Left hindlimb (tissue), 1 donor: ENCODE data around the gene DAZAP2.
A peak's percentile ranks its signal among the peaks of the same experiment; 100 is the strongest.
"Not testable (repeated sequence)": the region's sequence is repeated elsewhere in the genome, so short reads cannot be mapped to it uniquely, and the experiment has no call there.

Experiments used
- DNase-seq: peaks from one replicate; pipeline ENCODE4 v3.0.0-alpha.2; 2018

DAZAP2 gene

GRCh38 chr12:51247523-51248206, 9.0 kb downstream of the DAZAP2 start:
- no peak for DNase-seq

- DNase-seq: no peak
These were observed 14.7 kb downstream of the DAZAP2 start for GRCh38 chr12:51253276-51253675.

- no peak for DNase-seq
These were observed 15.9 kb downstream of the DAZAP2 start for GRCh38 chr12:51254536-51254935.

GRCh38 chr12:51259600-51259999, 21.0 kb downstream of the DAZAP2 start:
- not testable (repeated sequence) for DNase-seq

- no peak for DNase-seq
These were observed 24.1 kb downstream of the DAZAP2 start for GRCh38 chr12:51262758-51263177.

GRCh38 chr12:51263341-51263740, 24.7 kb downstream of the DAZAP2 start:
- no peak for DNase-seq

GRCh38 chr12:51264297-51264696, 25.7 kb downstream of the DAZAP2 start:
- DNase-seq: no peak

GRCh38 chr12:51265024-51265423, 26.4 kb downstream of the DAZAP2 start:
- no peak for DNase-seq

- DNase-seq: peak; percentile 55
These were observed 30.8 kb downstream of the DAZAP2 start for GRCh38 chr12:51269174-51270066.

- DNase-seq: peak; percentile 66
These were observed 31.7 kb downstream of the DAZAP2 start, which contains the start of gene SMAGP for GRCh38 chr12:51270067-51270950. TSS of gene SMAGP (minus strand) at chr12:51270415. CDS start at chr12:51269278, 1,137 bp downstream.

- no peak for DNase-seq
These were observed 32.4 kb downstream of the DAZAP2 start for GRCh38 chr12:51270951-51271518.

- not testable (repeated sequence) for DNase-seq
These were observed 34.2 kb downstream of the DAZAP2 start for GRCh38 chr12:51272810-51273209.

GRCh38 chr12:51275088-51275487, 36.5 kb downstream of the DAZAP2 start:
- no peak for DNase-seq

- no peak for DNase-seq
These were observed 42.7 kb downstream of the DAZAP2 start for GRCh38 chr12:51281202-51281924.

- DNase-seq: no peak
These were observed 47.2 kb downstream of the DAZAP2 start for GRCh38 chr12:51285843-51286242.

GRCh38 chr12:51291603-51292513, 53.2 kb downstream of the DAZAP2 start:
- not testable (repeated sequence) for DNase-seq
